Measurements from ENCODE around the gene TSPAN31. TPM values are rescaled to one million over a fixed set of nuclear protein-coding genes. Genes with fewer than 3 reads are reported as not detected.

TSPAN31 gene
- total and polyA plus RNA-seq, 2 experiments from 2014 or later = 15.5 to 15.6 TPM

DNA sequence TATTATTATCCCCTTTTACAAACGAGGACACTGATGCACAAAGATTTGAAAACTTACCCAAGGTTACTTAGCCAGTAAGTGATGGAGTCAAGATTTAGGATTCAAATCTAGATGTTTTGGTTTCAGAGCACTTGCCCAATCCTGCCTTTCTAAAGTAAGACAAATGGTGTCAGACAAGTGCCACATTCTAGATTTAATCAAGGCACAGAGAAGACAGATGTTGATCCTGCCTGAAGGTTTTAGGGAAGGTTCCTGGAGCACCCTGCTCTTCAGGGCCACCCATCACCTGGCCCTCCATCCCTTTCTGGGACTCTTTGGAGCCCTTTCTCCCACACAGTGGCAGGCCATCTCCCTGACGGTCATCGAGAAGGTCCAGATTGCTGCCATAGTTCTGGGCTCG is 12.9 kb downstream of the TSPAN31 start:
- Histone ChIP-seq H3K9me2 (ENCODE audit: insufficient read depth) (no peaks in the 10 kb centered on the region), H3K27me3 (ENCODE audit: insufficient read depth) (peaks cover 90% of the 10 kb centered on the region), H3K4me3 (no peak overlapping the region), H3K36me3 (ENCODE audit: insufficient read depth) (no peaks in the 10 kb centered on the region), H3K27ac (ENCODE audit: low read depth) (no peak overlapping the region), H3K4me2 (no peak overlapping the region), H3K79me2 (replicated peaks; ENCODE audit: insufficient read depth) (no peaks in the 10 kb centered on the region), H3K4me1 (ENCODE audit: insufficient read depth) (peaks cover 29% of the 10 kb centered on the region), H4K20me1 (replicated peaks; ENCODE audit: insufficient read depth) (peaks cover 4% of the 10 kb centered on the region; the same call in 1 of the 2 replicates), H3F3A (replicated peaks; ENCODE audit: low read depth) (peaks cover 19% of the 10 kb centered on the region), H2AFZ (no peak overlapping the region)
- Mint-ChIP-seq H3K4me1 (peaks cover 28% of the 10 kb centered on the region), H3K4me3 (no peak overlapping the region), H3K27me3 (ENCODE audit: insufficient read depth, low read depth, poor library complexity) (peaks cover 63% of the 10 kb centered on the region), H3K27ac (no peak overlapping the region), H3K36me3 (ENCODE audit: low read depth) (no peaks in the 10 kb centered on the region; the same call in 2 of the 3 replicates), H3K9me3 (no peaks in the 10 kb centered on the region)
- TF ChIP-seq JUNB (IDR thresholded peaks at IDR 0.05; ENCODE audit: unreplicated experiment) (no peak), ZNF114 (CRISPR knock-in tag; IDR thresholded peaks at IDR 0.05) (no peak), STAT1 (IDR thresholded peaks at IDR 0.05; ENCODE audit: unreplicated experiment) (no peak), NANOG (IDR thresholded peaks at IDR 0.05; ENCODE audit: borderline replicate concordance) (no peak)
- ATAC-seq (no peak), DNase-seq (ENCODE audit: low spot score) (no peak)

GRCh38 chr12:57758552-57759359 is 13.9 kb downstream of the TSPAN31 start:
- peaks cover 14% of the 10 kb centered on the region for H3F3A ChIP-seq (replicated peaks; ENCODE audit: low read depth)
- no peak overlapping the region for H3K4me3 ChIP-seq
- no peak overlapping the region for H3K27ac Mint-ChIP-seq
- H3K27me3 ChIP-seq (ENCODE audit: insufficient read depth) = peaks cover 90% of the 10 kb centered on the region
- no peaks in the 10 kb centered on the region for H3K36me3 ChIP-seq (ENCODE audit: insufficient read depth)
- ATAC-seq (no peak), DNase-seq (ENCODE audit: low spot score) (no peak)
- H3K79me2 ChIP-seq (replicated peaks; ENCODE audit: insufficient read depth) = no peaks in the 10 kb centered on the region
- no peak overlapping the region for H3K4me2 ChIP-seq
- H3K4me3 Mint-ChIP-seq = no peak overlapping the region
- no peaks in the 10 kb centered on the region for H3K9me2 ChIP-seq (ENCODE audit: insufficient read depth)
- H3K36me3 Mint-ChIP-seq (ENCODE audit: low read depth) = no peaks in the 10 kb centered on the region; the same call in 2 of the 3 replicates
- peaks cover 60% of the 10 kb centered on the region for H3K27me3 Mint-ChIP-seq (ENCODE audit: insufficient read depth, low read depth, poor library complexity)
- TF ChIP-seq STAT1 (IDR thresholded peaks at IDR 0.05; ENCODE audit: unreplicated experiment) (no peak), CREB1 (CRISPR knock-in tag; IDR thresholded peaks at IDR 0.05; ENCODE audit: low read depth) (no peak)
- TF ChIP-seq, protein P1, sequence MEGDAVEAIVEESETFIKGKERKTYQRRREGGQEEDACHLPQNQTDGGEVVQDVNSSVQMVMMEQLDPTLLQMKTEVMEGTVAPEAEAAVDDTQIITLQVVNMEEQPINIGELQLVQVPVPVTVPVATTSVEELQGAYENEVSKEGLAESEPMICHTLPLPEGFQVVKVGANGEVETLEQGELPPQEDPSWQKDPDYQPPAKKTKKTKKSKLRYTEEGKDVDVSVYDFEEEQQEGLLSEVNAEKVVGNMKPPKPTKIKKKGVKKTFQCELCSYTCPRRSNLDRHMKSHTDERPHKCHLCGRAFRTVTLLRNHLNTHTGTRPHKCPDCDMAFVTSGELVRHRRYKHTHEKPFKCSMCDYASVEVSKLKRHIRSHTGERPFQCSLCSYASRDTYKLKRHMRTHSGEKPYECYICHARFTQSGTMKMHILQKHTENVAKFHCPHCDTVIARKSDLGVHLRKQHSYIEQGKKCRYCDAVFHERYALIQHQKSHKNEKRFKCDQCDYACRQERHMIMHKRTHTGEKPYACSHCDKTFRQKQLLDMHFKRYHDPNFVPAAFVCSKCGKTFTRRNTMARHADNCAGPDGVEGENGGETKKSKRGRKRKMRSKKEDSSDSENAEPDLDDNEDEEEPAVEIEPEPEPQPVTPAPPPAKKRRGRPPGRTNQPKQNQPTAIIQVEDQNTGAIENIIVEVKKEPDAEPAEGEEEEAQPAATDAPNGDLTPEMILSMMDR (conservative IDR thresholded peaks at IDR 0.05; ENCODE audit: low read depth in 2 of 2) = no peak
- H2AFZ ChIP-seq = no peak overlapping the region
- H3K27ac ChIP-seq (ENCODE audit: low read depth) = no peak overlapping the region
- H3K4me1 ChIP-seq (ENCODE audit: insufficient read depth) = peaks cover 22% of the 10 kb centered on the region
- H3K4me1 Mint-ChIP-seq = peaks cover 28% of the 10 kb centered on the region
- peaks cover 4% of the 10 kb centered on the region; the same call in 1 of the 2 replicates for H4K20me1 ChIP-seq (replicated peaks; ENCODE audit: insufficient read depth)
- H3K9me3 Mint-ChIP-seq = no peaks in the 10 kb centered on the region

GRCh38 chr12:57759360-57759980 is 14.6 kb downstream of the TSPAN31 start:
- no peak overlapping the region for H3K27ac Mint-ChIP-seq
- no peaks in the 10 kb centered on the region for H3K9me2 ChIP-seq (ENCODE audit: insufficient read depth)
- H3K4me3 Mint-ChIP-seq = no peak overlapping the region; the same call in 2 of the 3 replicates
- peak; percentile 11 for ATAC-seq
- no peak overlapping the region for H2AFZ ChIP-seq
- H3K79me2 ChIP-seq (replicated peaks; ENCODE audit: insufficient read depth) = no peaks in the 10 kb centered on the region
- H3K36me3 Mint-ChIP-seq (ENCODE audit: low read depth) = no peaks in the 10 kb centered on the region; the same call in 2 of the 3 replicates
- no peaks in the 10 kb centered on the region for H3K36me3 ChIP-seq (ENCODE audit: insufficient read depth)
- no peak overlapping the region for H3K4me3 ChIP-seq
- H3K27ac ChIP-seq (ENCODE audit: low read depth) = no peak overlapping the region
- peaks cover 62% of the 10 kb centered on the region for H3K27me3 Mint-ChIP-seq (ENCODE audit: insufficient read depth, low read depth, poor library complexity)
- peaks cover 8% of the 10 kb centered on the region; the same call in 1 of the 2 replicates for H3F3A ChIP-seq (replicated peaks; ENCODE audit: low read depth)
- peaks cover 90% of the 10 kb centered on the region for H3K27me3 ChIP-seq (ENCODE audit: insufficient read depth)
- peak; percentile 60 for DNase-seq (ENCODE audit: low spot score)
- H3K4me2 ChIP-seq = no peak overlapping the region
- H3K9me3 Mint-ChIP-seq = no peaks in the 10 kb centered on the region
- H4K20me1 ChIP-seq (replicated peaks; ENCODE audit: insufficient read depth) = peaks cover 4% of the 10 kb centered on the region; the same call in 1 of the 2 replicates
- peaks cover 28% of the 10 kb centered on the region for H3K4me1 Mint-ChIP-seq
- H3K4me1 ChIP-seq (ENCODE audit: insufficient read depth) = peaks cover 19% of the 10 kb centered on the region
- TF ChIP-seq, protein P1 (conservative IDR thresholded peaks at IDR 0.05; ENCODE audit: low read depth in 2 of 2) = peak; percentile 61 to 71
- TF ChIP-seq REST (IDR thresholded peaks at IDR 0.05; ENCODE audit: unreplicated experiment) (peak; percentile 45), ZNF114 (CRISPR knock-in tag; IDR thresholded peaks at IDR 0.05) (no peak), EZH2phosphoT487 (IDR thresholded peaks at IDR 0.05; ENCODE audit: unreplicated experiment) (no peak), ZNF331 (CRISPR knock-in tag; IDR thresholded peaks at IDR 0.05; ENCODE audit: low read depth) (no peak), STAT1 (IDR thresholded peaks at IDR 0.05; ENCODE audit: unreplicated experiment) (no peak)

Measured in GM23338 (cell line).